DOHH2 (cell line): ENCODE data around the gene SOSTDC1.

ENCODE experiments used
- CTCF ChIP-seq: fragments of 200-600 bp; sonication (generic); IDR thresholded peaks from one replicate; pipeline ENCODE4 v1.5.1; 2014; ENCODE audit warnings: antibody characterized with exemption, mild to moderate bottlenecking, low read depth, low read length; ENCODE audit not compliant: poor library complexity, severe bottlenecking
- EZH2phosphoT487 ChIP-seq: fragments of 200-600 bp; sonication (generic); IDR thresholded peaks from 2 replicates; pipeline ENCODE4 v1.6.1; 2017; ENCODE audit warnings: borderline replicate concordance, mild to moderate bottlenecking, antibody characterized with exemption, low read length, moderate library complexity, mixed read lengths

- no peak for TF ChIP-seq EZH2phosphoT487
- TF ChIP-seq CTCF: no peak
Observed at GRCh38 chr7:16498122-16498521, 32.6 kb upstream of the SOSTDC1 start.
